ENCODE results near the gene ABHD16B.
A peak's percentile ranks its signal among the peaks of the same experiment; 100 is the strongest.
"Not testable (repeated sequence)": the region's sequence is repeated elsewhere in the genome, so short reads cannot be mapped to it uniquely, and the experiment has no call there.

The ABHD16B gene

DNA sequence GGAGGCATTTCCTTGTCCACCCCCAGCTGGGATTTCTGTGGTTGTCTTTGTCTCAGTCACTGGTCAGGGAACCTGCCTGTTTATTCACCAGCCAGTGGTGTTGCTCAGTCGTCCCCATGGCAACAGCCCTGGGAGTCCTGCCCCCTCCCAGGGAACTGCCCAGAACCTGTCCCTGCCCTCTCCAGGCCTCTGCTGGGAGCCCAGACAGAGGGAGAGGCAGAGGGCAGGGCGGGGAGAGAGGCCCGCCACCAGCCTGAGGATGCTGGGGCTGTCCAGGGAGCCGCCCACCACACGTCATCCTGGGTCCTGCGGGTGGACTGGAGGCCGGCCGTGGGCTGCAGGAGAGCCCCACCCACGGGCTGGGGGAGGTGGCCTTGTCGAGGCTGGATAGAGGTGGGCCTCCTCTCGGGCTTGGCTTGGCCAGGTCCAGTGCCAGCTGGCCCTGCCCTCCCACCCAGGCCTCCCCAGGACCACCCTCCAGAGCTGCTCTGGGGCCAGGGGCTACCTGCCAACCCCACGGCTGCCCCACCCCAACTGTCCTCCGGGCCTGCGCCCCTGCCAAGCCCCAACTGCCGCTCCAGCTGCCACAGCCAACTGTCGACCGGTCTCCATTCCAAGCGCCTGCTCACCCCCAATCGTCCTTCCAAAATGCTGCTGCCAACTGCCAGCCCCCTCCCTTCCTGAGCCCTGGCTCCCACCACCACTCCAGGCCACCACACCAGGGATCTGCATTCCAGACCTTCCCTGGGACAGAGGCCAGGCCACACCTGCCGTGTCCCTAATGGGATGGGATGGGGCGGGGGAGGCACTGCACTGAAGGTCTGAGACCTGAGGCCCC, 26.1 kb upstream of the ABHD16B start:
- DNase-seq: peak; percentile 47

DNA sequence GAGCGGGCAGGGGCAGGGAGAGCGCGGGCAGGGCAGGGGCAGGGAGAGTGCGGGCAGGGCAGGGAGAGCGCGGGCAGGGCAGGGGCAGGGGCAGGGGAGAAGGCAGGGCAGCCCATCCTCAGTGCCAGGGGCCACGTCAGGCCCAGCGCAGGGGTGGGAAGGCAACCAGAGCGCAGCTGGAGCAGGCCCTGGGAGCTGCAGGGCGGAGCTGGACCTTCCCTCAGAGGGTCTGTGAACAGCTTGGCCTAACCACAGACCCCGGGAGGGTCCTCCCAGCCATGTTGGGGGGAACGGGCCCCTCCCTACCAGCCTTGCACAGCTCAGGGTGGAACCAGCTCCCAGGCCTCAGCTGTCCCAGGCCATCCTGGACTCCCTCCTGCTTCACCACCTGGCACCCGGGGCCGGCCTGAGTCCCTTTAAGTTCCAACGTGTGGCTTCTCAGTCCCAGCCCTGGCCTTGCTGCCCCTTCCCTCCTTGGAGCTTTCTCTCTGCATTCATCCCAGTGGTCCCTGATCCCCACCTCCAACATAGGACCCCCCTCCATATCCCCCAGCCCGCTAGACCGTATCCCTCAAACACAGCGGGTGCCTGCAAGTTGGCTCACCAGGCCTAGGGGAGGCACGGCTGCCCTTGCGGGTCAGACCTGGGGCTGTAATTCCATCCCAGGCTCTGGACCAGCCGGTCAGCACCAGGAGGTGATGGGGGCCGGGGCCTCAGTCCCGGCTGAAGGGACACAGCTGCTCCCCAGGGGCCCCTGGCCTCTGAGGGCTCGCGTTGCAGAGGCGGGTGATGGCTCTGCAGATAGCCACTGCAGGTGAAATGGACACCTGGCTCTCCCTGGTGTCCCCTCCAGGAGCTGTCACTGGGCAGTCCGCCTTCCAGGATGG, 24.6 kb upstream of the ABHD16B start:
- DNase-seq: no peak

DNA sequence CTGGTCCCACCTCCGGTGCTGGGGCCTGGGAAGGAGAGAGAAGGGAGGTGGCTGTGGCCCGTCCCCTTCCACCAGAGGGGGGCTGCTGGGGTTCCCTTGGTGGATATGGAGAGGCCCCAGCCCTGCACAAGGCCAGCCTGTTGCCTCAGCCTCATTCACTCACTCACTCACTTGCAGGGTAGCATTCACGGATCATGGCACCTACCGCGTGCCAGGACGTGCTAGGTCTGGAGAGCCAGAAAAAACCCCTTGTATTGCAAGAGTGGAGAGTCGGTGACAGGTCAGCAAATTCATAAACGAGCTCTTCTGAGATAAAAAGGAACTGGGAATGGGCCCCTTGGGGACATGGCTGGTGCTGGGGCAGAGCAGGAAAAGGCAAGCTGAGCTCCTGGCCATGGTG, 23.8 kb upstream of the ABHD16B start:
- no peak for DNase-seq

DNA sequence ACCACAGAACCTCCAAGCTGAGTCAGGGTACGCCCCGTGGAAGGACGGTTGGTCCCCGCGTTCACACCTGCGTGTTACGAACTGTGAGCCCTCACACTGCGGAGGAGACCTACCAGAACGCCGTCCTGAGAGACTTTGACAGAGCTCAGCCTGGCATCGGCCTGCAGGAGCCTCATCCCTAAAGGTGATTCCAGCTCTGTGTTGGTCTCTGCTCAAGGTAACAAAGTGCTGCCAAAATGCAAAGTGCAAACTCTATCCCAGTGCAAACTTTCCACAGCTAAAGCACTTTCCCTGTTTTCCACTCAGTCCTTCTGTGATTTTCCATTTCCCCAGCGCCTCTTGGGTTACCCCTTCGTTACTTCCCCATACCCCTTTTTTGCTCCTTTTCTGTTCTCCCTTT, 21.7 kb upstream of the ABHD16B start:
- no peak for DNase-seq

DNA sequence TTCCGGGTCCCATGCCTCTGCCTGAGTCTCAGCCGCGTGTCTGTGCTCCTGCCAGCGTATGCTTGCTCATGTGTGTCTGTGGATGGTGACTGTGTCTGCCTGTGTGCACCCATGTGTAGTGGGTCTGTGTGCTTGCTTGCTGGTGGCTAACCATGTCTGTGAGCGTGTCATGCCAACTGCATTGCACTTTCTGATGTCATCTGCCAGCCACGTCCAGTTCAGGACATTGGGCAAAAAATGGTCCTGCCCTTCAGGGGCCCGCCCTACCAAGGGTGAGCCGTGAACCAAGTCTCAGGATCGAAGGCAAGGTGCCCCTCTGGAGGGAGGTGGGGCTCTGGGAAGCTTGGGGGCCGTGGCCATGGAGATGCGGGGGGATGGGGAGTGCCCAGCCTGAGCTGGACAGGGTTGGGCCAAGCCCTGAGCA, 20.9 kb upstream of the ABHD16B start:
- no peak for DNase-seq

DNA sequence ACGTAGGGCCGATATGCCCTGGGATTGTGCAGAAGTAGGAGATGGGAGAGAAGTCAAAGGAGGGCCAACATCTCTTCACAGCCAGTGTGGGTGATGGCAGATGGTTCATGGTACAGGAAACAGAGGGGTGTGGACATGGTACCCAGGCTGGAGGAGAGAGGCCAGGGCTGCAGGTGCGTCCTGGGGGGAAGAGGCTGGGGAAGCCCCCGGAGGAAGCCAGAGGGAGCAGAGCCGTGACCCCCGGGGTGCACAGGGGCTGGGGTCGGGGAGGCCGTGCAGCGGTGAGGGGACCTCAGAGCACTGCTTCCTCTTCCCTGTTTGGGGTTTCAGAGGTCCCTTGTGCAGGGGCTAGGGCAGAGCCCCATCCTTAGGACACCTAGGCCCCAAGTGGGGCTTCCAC, 19.0 kb upstream of the ABHD16B start:
- no peak for DNase-seq

DNA sequence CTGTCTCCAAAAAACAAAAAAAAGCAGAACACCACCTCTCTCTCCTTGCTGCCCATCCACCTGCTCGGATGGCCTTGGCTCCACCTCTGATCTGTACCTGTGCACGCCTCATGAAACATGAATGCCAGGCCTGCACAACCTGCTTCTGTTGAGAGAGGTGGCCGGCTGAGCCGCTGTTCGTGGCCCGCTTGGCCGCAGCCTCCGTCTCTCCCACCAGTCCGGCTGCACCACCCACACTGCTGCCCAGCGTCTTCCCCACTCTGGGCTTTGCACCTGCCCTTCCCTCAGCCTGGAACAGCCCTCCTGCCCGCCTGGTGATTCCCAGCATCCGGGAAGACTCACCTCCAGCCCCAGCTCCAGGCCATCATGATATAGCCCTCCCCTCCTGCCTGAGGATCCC, 18.1 kb upstream of the ABHD16B start:
- DNase-seq: no peak

DNA sequence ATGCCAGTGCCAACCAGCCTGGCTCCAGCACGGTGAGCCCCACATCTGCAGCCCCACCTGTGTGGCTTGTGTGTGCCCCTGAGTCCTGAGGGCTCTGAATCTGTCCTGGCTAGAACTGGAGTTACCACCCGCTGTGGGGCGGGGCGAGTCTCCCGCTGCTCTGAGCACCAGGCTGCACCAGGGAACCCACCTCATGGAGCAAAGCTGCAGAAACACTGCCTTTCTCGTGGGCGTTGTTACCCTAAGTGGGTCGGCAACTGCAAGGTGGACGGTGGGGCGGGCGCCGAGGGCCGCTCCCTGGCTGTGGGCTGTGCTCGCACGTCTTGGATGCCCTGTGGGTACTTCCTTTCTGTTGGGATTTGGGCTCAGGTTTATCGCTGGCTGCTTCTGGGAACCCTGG, 17.5 kb upstream of the ABHD16B start:
- DNase-seq: no peak

DNA sequence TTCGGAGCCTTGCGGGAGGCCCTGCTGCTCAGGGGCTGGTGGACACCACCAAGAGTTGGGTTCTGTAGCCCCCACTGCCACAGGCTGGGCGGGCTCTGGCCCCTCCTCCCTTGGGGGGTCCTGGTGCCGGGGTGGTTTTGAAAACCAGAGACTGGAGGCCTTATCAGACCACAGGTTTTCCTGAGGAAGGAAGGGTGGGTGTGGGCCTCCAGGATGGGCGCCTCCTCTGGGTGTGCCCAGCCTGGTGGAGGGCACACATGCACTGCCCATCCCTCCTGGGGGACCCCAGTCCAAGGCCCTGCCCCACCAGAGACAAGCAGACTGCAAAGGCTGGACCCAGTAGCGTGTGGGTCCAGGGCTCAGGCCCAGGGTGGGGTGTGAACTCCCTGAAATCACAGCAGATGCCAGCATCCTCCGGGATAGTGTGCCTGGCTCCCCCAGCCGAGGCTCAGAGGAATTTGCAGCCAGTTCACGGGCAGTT, 16.7 kb upstream of the ABHD16B start:
- no peak for DNase-seq

DNA sequence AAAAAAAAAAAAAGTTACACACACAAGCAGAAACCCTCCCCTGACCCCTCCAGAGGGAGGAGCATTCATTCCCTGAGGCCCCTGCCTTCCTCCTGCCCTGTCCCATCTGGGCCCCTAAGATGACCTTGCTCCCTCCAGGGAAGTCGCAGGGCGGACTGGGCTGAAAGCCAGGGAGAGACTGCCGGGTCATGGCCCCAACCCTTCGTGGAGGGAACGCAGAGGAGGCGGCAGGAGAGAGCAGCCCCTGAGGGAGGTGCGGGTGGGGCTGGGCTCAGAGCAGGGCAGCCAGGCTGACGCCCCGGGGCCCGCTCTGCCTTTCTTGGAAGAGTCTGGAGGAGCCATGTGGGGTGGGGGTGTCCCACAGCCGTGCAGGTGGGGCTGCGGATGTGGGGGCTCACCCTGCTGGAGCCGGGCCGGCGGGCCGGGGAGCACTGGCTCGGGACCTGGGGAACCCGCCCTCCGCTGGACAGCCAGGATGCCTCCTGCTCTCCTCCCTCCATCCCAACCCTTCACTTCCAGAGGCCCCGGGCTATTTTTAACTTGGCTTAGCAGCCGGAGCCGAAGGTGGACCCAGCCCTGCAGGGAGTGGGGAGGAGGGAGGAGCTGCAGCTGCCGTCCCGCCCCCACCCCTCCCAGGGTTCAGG, 15.0 kb upstream of the ABHD16B start:
- no peak for DNase-seq

DNA sequence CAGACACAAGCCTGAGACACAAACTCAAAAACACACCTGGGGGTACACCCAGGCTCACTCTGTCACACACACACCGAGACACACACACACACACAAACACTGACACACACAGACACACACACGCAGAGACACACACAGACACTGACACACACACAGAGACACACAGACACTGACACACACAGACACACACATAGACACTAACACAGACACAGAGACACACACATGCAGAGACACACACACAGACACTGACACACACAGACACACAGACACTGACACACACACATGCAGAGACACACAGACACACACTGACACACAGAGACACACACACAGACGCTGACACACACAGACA, 14.4 kb upstream of the ABHD16B start:
- no peak for DNase-seq

DNA sequence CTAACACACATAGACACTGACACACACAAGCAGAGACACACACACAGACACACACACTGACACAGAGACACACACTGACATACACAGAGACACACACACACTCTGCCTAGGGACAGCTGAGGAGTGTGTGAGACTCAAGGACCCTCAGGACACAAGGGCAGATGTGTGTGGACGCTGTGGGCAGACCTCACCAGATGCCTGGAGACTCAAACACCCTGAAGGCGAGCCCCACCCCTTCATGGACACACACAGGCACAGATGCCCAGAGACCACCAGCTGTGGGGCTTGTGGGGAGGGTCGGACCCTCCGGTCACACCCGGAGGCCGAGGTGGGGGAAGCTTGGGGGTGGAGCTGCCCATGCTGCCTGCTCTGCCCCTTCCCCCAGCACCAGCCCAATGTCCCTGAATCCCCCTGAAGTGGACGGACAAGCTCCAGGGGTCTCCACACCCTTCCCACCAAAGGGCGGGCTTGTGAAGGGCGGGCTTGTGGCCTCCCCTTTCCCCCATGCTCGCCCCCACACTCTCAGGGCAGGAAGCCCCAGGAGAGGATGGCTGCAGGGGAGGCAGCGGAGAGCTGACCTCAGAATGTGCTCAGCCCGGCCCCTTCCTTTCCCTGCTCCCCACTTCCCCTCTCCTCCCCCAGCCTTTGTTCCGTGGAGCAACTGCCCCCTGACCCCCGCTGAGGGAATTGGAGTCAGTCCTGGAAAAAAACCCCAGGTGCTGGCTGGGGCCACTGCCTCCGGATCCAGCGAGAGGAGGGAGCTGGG, 13.9 kb upstream of the ABHD16B start:
- DNase-seq: no peak

DNA sequence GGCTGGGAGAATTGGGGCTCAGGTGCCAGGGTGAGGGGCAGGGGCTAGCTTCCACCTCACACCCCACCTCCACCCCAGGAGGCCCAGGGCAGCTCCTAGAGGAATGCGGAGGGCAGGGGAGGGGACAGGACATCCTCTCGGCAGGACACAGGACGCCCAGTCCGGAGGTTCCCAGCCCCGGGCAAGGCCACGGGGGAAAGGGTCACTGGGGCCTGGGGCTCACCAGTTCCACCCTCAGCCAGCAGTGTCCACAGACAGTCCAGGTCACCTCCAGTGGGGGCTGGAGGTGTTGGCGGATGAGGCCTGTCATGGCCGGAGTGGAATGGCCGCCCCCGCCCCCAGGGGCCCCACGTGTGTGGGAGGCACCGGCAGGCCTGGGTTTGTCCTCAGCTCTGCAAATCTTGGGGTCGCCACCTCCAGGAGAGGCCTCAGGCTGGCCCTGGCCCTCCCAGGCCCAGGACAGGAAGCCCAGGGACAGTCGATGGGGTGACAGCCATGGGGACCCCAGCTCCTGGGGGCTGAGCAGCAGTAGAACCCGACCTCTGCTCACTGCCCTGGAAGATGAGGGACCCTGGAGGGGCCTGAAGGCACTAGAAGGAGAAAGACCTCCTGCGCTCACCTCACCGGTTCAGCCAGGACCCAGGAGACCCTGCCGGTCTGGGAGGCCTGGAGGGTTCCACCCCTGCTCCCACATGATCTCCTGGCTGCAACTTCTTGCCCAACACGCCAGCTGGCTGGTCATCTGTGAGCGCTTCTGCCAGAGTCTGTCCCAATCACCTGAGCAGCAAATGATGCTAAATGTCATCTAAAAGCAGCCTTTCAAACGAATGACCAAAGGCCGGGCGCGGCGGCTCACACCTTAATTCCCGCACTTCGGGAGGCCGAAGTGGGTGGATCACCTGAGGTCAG, 13.0 kb upstream of the ABHD16B start:
- DNase-seq: no peak

DNA sequence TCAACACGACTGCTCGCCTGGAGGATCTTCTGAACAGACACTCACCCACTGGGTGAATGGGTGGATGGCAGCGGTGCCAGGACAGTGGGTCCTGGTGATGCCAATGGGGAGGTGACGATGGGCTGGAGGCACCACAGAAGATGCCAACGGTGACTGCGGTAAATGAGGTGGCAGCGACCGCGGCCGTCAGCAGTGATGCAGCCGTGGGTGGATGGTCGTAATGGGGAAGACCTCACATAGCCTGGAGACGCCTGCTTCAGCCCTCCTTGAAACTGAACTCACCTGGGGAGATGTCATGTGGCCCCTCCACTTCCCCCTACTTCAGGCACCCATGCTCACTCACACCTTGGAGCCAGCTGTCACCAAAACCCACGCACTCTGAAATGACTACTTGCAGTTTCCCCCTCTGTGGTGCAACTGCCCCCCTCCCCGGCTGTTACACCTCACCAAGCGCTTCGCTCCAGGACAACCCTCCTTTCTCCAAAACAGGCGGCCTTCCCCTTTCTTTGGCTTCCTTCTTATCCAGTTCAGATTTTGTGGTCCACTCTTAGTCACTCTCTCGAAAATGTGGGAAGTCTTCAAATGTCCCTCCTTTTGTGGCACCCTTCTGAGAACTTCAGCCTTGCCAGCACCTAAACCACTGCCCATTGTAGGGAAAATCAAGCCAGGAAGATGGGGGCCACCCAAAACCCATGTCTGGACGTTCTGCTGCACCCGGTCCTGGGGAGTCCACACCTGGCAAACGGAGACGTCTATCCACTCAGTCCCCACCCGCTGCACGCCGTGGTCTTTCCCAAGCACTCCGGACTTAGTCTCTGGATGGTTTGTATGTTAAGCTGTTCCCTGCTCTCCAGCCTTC, 10.4 kb upstream of the ABHD16B start:
- DNase-seq: no peak

DNA sequence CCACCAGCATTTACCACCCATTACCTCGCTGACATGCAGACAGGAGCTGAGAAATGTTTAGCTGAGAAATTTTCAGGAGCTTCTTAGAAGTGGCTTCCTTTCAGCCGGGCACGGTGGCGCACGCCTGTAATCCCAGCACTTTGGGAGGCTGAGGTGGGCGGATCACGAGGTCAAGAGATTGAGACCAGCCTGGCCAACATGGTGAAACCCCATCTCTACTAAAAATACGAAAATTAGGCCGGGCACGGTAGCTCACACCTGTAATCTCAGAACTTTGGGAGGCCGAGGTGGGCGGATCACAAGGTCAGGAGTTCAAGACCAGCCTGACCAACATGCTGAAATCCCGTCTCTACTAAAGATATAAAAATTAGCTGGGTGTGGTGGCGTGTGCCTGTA, 9.8 kb upstream of the ABHD16B start:
- not testable (repeated sequence) for DNase-seq

DNA sequence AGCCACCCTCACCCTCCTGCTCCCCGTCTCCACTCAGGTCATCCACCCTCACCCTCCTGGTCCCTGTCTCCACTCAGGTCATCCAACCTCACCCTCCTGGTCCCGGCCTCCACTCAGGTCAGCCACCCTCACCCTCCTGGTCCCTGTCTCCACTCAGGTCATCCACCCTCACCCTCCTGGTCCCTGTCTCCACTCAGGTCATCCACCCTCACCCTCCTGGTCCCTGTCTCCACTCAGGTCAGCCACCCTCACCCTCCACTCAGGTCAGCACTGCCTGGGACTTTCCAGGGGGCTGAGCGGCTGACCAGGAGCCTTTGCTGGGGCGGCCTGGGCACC, 7.6 kb upstream of the ABHD16B start:
- not testable (repeated sequence) for DNase-seq

DNA sequence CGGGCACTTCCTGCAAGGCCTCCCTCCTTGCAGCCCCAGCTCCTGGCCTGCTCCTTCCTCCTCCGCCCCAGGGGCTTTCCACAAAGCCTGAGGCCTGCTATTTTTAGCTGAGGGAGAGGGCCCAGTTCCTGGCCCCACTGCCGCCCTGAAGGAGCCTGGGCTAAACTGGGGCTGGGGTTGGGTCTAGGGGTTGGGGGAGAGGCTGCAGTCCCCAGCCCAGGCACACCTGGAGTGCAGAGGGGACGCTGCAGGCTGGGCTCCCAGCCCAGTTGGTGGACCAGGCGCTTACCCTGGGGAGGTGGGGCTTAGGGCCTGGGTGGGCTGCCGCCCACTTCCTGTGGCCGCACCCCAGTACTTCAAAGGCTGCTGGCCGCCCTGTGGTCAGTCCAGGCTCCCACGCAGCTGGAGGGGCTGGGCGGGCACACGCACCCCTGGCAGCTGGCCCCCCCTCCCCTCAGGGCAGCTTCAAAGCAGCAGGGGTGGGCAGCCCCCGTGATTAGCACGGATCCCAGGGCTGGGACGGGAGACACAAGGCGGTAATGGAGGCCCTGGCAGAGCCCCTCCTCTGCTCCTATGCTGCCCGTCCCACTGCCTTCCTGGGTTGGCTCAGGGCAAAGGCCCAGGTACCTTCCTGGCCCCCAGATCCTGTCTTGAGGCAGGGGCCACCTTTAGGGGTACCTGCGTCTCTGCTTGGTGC, 7.1 kb upstream of the ABHD16B start:
- no peak for DNase-seq

DNA sequence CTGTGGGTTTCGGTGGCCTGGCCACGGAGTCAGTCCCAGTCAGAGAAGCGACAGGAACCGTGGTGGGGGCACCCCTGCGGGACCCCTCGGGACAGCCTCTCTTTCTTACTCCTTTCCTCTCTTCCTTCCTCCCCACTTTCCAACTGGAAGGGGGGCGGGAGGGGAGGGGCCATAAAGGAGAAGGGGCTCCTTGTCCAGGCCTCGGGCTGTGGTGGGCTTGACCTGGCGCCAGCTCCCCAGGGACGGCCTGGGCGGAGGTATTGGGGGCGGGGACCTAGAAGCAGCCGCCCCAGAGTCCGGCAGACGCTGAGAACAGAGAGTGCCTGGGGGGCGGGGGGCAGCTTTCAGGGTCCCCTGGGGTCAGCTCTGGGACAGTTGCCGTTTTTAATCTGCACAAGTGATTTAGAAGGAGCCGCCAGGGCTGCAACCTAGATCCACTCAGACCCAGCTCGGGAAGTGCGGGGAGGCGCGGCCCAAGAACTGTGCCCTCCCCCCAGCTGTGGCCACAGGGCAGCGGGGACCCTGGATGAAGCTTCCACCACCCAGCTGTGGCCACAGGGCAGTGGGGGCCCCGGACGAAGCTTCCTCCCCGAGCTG, 6.4 kb upstream of the ABHD16B start:
- DNase-seq: no peak

DNA sequence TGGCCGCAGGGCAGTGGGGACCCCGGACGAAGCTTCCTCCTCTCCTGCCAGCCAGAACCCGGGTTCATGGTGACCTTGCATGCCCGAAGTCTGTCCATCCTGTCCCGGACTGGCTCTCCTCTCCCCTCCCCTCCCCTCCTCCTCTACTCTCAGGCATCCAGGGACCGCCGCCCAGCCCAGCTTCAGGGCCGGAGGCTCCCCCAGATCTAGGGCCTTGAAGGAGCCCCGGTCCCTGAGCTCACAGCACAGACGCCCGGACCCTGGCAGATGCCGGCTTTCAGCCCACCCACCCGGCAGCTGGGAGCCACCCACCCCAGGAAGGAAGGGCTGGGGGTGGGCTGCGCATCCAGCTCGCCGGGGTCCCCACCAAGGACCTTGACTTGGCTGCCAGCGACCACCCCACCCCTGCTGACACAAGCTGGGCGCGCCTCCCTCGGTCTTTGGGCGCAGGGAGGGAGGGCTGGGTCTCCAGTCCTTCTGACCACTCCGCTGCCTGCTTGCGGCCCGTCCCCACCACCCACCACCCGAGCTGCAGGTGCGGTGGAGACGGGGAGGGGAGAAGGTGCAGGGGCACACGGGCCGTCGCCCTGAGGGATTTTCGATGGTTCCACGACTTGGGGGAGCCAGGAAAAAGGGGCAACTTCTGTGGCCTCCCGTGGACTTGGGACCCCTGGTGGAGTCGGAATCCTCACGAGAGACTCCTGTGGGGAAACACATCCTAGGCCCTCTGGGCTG, 5.8 kb upstream of the ABHD16B start:
- no peak for DNase-seq
